HG03457 (cell line): Measurements from ENCODE around the gene G6PC1.
"Not testable (repeated sequence)": the region's sequence is repeated elsewhere in the genome, so short reads cannot be mapped to it uniquely, and the experiment has no call there.

Experiments used
- ATAC-seq: cut with Tn5 transposase; IDR thresholded peaks from one replicate; pipeline ENCODE4 v1.9.1; 2021; ENCODE audit warnings: moderate number of reproducible peaks; ENCODE audit not compliant: unreplicated experiment

The G6PC1 gene

DNA sequence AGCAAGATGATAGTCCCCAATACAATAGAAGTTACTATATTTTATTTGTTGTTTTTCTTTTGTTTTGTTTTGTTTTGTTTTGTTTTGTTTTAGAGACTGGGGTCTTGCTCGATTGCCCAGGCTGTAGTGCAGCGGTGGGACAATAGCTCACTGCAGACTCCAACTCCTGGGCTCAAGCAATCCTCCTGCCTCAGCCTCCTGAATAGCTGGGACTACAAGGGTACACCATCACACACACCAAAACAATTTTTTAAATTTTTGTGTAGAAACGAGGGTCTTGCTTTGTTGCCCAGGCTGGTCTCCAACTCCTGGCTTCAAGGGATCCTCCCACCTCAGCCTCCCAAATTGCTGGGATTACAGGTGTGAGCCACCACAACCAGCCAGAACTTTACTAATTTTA lies 618 bp upstream of the G6PC1 start:
- ATAC-seq = not testable (repeated sequence)

DNA sequence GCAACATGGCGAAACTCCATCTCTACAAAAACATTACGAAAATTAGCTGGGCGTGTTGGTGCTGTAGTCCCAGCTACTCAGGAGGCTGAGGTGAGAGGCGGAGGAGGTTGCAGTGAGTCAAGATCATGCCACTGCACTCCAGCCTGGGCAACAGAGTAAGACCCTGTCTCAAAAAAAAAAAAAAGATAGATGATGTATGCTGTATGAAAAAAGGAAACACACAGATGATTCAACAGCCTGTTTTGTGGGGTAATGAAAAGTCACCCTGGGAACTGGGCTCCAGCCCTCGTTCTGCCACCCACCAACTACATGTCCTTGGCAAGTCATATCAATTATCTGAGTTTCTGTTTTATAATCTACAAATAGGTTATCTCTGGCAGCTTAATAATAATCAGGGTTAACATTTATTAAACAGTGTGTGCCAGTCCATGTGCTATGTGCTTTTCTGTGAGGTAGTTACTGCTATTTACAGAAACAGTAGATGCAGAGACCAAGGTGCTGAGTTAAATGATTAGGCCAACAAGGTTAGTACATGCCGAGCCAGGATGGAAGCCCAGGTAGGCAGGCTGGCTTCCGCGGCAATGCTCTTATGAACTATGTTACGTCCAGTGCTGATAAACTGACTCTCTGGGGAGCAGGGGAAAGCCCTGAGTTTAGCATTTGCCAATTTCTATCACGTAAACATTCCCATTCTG lies 1.1 kb downstream of the G6PC1 start:
- no peak for ATAC-seq

GRCh38 chr17:42904110-42904469 lies 3.5 kb downstream of the G6PC1 start:
- no peak for ATAC-seq

GRCh38 chr17:42906772-42907446 lies 6.3 kb downstream of the G6PC1 start:
- no peak for ATAC-seq

DNA sequence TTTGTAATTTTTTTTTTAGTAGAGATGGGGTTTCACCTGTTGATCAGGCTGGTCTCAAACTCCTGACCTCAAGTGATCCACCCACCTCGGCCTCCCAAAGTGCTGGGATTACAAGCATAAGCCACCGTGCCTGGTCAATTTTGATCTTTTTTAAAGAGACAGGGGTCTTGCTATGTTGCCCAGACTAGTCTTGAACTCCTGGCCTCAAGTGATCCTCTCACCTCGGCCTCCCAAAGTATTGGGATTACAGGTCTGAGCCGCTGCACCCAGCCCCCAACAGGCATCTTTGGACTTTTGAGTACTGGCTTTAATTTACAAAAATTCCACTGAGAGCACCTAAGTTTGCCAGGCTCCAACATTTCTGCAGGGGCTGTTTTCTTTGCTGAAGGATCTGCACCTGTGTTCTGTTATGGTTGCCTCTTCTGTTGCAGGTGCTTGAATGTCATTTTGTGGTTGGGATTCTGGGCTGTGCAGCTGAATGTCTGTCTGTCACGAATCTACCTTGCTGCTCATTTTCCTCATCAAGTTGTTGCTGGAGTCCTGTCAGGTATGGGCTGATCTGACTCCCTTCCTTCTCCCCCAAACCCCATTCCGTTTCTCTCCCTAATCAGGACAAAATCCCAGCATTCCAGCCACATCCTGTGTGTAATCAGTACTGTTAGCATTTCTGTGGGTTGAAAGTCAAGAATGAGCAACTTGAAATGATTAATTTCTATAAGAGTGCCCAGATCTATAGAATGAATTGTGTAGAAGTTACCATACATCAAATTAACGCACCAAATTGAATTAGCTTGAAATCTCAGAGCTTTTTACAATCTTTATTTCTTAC lies 8.5 kb downstream of the G6PC1 start:
- no peak for ATAC-seq

- ATAC-seq = no peak
Measured at GRCh38 chr17:42913522-42913921, 12.9 kb downstream of the G6PC1 start.

DNA sequence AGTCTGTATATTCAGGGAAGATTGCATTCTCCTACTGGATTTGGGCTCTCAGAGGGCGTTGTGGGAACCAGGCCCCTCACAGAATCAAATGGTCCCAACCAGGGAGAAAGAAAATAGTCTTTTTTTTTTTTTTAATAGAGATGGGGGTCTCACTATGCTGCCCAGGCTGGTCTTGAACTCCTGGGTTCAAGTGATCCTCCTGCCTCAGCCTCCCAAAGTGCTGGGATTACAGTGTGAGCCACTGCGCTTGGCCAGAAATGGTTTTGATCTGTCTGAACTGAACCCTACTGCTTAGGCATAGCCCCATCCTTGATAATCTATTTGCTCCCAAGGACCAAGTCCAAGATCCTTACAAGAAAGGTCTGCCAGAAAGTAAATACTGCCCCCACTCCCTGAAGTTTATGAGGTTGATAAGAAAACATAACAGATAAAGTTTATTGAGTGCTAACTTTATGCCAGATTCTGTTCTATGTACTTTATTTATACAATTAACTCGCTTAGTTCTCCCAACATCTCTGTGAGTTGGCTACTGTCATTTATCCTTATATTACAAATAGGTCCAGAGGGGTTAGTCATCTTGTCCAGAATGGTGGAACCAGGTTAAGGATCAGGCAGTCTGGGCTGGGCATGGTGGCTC lies 13.5 kb downstream of the G6PC1 start:
- ATAC-seq = no peak

GRCh38 chr17:42915288-42915687 lies 14.7 kb downstream of the G6PC1 start:
- ATAC-seq = not testable (repeated sequence)

DNA sequence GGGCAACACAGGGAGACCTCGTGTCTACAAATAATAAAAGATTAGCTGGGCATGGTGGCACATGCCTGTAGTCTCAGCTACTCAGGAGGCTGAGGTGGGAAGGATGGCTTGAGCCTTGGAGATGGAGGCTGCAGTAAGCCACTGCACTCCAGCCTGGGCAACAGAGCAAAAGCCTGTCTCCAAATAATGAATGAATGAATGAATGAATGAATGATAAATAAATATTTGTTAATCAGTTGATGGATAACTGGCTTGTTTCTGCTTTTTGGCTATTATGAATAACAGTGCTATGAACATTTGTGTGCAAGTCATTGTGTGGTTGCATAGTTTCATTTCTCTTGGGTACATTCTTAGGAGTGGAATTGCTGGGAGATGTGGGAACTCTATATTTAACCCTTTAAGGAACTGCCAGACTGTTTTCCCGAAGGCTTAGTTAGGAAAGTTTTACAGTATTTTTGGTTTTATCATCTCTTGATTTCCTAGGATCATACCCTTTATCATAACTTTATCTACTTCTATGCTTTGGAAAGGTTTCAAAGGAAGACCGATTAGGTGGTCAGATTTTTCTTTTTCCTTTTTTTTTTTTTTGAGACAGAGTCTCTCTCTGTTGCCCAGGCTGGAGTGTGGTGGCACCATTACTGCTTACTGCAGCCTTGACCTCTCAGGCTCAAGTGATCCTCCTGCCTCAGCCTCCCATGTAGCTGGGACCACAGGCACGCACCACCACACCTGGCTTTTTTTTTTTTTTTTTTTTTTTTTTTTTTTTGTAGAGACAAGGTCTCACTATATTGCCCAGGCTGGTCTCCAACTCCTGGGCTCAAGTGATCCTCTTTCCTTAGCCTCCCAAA lies 16.0 kb downstream of the G6PC1 start:
- not testable (repeated sequence) for ATAC-seq

- ATAC-seq = no peak
Measured at GRCh38 chr17:42917236-42917603, 16.6 kb downstream of the G6PC1 start.

DNA sequence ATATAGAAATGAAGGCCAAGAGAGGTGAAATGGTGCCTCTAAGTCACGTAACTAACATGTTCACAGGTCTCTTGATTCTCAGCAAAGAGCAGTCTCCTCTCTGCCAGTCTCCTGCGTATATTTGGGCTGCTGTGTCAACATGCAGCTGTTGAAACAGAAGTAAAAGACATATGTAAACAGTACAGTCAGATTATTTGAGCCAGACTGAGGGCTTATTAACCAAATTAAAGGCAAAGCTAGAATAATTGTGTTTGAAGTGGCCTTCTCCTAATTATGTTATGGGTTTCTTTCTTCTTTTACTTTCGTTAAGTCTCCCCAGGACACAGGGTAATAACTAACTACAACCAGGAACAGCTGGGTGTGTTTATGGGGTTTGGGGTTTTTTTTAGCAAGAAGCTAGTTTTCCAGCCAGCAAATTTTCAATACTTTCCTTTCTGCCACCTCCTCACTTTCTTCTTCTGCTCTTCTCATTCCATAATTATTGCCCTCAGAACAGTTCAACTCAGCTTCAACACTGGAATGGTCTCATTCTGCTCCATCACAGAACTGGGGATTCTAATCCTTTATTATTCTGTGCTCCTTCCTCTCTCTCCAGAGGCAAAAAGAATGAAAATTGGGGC lies 18.4 kb downstream of the G6PC1 start:
- no peak for ATAC-seq

DNA sequence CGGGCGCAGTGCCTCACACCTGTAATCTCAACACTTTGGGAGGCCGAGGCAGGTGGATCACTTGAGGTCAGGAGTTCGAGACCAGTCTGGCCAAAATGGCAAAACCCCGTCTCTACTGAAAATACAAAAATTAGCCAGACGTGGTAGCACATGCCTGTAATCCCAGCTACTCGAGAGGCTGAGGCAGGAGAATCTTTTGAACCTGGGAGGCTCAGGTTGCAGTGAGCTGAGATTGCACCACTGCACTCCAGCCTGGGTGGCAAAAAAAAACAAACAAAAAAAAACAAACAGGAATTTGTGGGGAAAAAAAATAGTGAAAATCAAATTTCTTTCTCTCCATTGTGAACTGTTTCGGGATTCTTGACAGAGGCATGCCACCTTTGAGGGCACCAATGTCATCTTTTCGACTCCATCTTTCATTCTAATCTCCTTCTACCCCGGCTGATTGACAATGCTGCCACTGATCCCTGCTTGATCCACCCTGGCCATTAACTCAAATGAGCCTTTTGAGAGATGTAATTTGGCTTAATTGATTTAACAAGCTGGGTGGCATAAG lies 19.0 kb downstream of the G6PC1 start:
- ATAC-seq = not testable (repeated sequence)

GRCh38 chr17:42920106-42920900 lies 19.7 kb downstream of the G6PC1 start:
- ATAC-seq = no peak

- no peak for ATAC-seq
Measured at GRCh38 chr17:42920922-42921321, 20.3 kb downstream of the G6PC1 start.

DNA sequence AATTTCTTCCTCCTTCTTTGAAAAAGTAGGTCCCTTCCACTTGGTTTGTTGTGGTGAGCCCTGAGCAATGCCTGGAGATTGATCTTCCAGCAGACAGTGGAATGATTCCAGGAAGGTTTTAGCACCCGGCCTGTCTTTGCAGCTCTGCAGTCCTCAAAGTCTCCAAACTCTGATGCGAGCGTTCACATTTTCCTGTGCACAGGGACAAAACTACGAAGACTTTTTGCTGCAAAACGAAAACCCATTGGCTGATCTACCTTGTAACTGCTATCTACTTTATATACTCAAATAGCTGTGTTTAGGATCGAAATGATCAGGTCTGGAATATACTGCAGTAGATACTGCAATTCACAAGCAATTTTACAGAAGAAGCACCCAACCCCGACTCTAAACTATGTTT lies 21.7 kb downstream of the G6PC1 start:
- ATAC-seq = no peak

GRCh38 chr17:42923472-42923871 lies 22.9 kb downstream of the G6PC1 start:
- not testable (repeated sequence) for ATAC-seq

- no peak for ATAC-seq
Measured at GRCh38 chr17:42924891-42925290, 24.3 kb downstream of the G6PC1 start.

- no peak for ATAC-seq
Measured at GRCh38 chr17:42928714-42929496, 28.3 kb downstream of the G6PC1 start.
